GDM1 (cell line): ENCODE measurements around the gene FTO.

ENCODE experiments used
- DNase-seq: peaks from one replicate; lab custom pipeline; 2025; lab: John Stamatoyannopoulos, UW

The FTO gene

DNA sequence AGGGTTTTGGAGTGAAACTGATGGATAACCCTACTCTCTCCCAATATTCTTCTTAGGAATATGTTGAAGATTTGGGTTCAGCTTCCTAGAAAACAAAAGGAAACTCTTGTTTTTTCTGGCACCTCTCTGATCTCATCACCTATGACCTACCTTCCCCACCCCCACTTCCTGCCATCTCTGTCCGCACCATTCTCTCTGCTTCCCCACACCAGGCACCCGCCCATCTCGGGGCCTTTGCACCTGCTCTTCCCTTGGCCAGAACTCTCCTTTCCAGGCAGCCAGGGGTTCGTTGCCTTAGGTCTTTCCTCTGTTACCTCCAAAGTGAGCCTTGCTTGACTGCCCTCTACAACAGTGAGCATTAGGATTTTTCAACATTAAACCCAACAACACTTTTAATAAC lies 423.0 kb downstream of the FTO start:
- DNase-seq = no peak

DNA sequence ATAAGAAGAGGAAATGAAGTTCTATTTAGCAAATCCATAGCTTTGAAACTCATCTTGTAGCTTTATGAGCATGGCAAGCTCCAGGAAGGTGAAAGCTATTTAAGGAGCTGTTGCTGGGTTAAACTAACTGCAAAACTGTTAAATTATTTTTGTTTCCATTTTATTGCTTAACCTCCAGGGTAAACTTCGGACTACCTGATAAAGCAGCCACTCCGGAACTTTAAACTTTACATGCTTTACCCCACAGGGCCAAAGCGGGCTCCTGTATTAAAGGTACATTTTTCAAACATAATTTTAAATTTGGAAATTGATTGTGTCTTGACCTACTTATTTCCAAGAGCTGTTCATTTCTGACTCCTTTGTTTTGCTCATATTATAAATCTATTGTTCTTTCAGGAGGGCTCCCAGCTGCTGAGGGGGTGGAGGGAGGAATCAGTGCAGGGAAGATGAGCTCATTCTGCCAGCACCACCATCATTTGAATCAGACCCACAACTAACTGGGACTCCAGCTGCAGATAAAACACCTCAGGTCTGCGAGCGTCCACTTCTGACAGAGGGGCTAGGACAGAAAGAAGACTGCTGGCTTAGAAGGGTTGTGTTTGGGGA lies 424.8 kb downstream of the FTO start:
- no peak for DNase-seq

DNA sequence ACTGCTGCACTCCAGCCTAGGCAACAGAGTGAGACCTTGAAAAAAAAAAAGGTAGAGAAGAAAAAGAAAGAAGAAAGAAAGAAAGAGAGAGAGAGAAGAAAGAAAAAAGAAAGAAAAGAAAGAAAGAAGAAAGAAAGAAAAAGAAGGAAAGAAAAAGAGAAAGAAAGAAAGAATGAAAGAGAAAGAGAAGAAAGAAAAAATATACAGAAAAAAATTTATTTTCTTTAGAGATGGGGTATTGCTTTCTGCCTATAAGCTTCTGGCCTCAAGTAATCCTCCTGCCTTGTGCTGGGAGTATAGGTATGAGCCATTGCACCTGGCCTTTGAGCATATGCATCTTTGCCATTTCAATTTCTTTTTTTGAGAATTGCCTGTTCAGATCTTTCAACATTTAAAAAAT lies 425.9 kb downstream of the FTO start:
- no peak for DNase-seq

DNA sequence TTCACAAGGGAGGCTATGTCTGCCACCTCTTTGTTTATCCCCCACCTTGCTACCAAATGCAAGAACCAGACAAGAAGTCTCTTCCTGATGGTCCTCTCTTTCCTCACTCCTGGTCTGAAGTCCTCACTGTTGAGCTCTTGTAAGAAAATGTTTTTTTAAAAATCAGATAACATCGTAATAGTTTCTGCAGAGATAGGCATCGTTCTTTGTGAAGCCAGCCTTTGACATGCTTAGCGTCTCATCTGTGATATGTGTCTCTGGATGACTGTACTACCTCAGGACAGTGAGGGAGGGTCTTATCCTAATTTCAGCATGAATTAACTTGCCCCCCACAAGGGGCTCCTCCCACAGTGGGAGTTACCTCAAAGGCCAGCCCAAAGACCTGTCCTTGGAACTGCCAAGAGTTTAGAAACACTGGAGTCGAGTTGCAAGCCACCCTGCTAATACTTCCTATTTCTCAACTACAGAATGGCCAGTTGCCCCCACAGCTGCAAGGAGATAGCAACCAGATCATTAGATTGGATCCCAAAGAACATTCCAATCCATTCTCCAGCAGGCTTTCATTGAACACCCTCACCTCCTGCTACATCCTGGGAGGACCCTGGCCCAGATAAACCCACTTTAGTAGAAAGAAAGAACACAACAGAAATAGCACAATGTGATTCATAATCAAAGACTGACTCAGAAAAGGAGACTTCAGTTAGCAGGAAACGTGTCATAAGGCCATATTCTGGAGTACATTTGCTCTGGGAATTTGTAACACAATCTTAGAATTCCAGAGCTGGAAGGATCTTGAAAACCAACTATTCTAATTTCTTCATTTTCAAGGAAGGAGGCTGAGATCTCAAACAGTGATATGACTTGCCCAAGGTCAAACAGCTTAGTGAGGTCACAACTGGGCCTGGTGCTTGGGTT lies 431.7 kb downstream of the FTO start:
- DNase-seq = no peak

DNA sequence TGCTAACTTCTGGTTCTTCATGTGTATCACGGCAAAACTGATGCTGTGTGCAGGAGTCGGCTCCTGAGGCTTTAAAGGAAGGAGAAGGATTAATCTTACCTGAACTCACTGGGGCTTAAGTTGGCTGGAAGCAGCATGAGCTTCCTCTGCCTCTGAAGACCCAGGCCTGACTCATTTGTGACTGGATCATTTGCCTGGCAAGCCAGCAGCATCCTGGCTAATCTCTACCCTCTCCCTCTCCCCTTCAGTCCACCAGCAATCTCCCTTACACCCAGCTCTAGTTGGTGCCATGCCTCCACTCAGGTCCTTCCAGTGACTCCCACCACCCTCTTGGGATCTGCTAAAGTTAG lies 432.3 kb downstream of the FTO start:
- no peak for DNase-seq

DNA sequence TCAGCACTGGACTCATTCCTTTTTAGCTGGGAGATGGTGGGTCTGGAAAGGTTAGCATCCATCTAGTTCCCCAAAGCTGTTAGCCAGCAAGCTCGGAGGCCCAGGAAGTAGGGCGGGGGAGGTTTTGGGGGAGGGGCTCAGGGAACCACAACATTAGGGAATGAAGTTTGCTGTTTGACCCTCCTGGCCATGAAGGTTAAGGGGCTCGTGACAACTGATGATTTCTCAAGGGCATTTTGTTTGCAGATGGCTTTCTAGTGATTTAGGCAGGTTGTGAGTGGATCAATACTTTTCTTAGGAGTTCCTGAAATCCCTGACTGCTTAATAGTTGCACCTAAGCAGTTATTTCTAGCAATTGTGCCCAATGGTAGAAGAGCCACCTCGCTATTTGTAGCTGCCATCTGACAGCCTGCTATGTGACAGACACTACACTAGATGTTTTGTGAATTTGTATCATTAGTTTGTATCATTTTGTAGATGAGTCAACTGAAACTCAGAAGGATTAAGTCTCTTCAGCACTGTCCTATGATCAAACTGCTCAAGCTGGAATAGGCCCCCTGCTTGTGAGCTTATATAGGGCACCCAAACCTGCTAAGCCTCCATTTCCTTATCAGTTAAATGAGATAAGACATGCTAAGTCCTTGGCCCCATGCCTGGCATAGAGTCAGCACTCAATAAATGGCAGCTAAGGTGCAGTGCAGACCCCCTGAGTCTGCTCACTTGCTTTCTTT lies 436.3 kb downstream of the FTO start:
- DNase-seq = no peak

DNA sequence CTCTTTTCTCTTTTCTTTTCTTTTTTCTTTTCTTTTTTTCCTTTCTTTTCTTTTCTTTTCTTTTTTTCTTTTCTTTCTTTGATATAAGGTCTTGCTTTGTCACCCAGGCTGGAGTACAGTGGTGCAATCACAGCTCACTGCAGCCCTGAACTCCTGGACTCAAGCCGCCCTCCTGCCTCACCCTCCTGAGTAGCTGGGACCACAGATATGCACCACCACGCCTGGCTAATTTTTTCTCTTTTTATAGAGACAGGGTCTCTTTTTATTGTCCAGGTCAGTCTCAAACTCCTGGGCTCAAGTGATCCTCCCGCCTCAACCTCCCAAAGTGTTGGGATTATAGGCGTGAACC lies 436.8 kb downstream of the FTO start:
- DNase-seq = no peak

DNA sequence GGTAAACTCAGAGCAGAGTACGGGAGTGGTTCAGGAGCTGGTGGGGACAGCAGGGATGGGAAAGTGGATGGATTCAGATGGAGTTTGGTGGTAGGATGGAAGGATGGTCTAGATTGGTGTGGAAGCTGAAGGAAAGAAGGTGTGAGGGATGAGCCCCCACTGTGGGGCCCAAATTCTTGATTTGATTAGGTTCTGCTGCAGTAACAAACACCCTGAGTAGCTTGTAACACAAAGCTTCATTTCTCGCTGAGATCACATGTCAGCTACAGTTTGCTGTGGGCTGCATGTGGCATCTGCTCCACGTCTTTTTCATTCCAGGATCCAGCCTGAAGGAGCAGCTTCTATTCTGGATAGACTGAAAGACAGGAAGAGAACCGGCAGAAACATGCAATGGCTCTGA lies 438.8 kb downstream of the FTO start:
- no peak for DNase-seq

DNA sequence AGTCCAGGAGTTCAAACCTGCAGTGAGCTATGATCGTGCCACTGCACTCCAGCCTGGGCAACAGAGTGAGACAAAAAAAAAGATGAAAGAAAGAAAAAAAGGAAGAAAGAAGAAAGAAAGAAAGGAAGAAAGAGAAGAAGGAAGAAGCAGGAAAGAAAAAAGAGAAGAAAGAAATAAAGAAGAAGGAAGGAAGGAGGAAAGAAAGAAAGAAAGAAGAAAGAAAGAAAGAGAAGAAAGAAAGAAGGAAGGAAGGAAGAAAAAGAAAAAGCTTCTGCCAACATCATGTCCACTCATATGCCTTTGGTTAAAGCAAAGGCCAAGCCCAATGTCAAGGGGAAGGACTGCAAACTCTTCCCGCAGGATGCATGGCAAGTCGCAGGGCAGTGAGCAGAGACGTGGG lies 439.5 kb downstream of the FTO start:
- no peak for DNase-seq

DNA sequence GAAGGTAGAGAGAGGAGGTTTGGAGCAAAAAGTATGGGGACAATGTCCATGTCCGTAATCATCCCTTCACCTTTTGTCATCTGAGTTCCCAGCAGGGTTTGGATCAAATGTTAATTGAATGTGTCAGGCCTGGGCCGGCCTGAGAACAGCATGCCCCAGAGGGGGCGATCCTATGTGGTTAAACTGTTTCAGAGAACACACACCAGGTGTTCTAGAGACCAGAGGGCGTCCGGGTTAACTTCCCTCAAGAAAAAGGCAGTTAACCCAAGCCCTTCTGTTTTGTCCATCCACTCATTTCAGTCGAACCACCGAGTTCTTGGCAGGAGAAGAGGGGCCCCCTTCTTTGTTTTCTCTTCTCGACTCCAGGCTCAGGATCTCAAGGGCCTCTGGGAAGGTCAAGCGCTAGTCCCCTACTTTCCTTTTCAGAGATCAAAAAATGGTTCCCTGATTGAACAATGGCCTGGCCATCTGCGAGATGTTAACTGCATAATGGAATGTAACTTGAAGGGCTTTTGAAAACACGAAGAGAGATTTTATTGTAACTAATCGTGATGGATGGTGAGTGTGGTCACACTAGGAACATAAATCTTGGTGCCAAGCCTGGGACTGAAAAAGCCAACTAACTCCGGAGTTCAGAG lies 440.1 kb downstream of the FTO start:
- DNase-seq = no peak

DNA sequence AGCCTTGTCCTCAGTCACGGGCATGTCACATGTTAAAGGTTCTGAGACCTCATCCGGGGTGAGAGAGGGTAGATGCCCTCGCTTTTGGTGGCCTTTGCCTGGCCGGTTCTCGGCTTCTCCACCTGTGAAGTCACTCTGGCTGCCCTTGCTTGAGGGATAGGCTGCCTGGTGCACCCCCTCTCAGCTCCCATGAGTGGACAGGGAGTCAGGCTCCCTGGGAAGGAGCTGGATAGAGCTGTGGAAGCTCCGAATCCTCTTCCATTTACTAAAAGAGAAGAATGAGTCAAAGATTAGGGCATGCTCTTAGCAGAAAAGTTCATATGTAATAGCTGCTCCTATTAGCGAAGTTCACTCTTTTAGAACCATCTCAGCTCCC lies 440.6 kb downstream of the FTO start:
- DNase-seq = no peak

DNA sequence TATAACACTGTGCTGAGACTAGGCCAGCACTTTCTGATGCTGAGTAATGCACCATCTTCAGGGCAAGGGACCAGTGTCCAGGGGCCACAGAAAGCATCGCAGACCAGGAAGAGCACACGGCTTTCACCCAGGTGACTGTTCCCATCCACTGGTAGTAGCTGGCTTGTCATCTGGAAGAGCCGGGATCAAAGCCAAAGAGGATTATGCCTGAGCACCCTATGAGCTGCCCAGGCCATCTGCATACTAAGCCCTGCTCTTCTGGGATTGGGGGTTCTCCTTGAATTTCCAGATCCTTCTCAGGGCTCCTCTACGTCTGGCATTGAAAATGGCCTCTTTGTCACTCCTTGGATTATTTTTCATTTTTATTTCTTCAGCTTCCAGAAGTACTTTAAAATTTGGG lies 441.9 kb downstream of the FTO start:
- DNase-seq = no peak

DNA sequence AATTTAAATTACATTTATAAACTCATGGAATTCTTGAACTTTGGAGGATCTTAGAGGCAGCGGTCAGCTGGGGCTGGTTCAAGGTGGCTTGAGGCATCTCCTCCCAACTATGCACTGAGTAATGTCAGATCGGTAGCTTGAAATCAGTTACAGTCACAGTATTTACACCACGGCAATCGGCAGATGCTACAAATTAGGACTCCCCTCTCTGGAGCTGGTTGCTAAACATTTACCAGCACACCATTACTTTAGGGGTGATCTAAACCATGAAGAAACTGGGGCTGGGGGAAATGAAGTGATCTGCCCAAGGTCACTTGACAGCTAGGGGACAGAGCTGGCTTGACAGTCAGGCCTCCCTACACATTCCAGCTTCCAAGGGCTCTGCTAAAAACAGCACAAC lies 445.0 kb downstream of the FTO start:
- no peak for DNase-seq

DNA sequence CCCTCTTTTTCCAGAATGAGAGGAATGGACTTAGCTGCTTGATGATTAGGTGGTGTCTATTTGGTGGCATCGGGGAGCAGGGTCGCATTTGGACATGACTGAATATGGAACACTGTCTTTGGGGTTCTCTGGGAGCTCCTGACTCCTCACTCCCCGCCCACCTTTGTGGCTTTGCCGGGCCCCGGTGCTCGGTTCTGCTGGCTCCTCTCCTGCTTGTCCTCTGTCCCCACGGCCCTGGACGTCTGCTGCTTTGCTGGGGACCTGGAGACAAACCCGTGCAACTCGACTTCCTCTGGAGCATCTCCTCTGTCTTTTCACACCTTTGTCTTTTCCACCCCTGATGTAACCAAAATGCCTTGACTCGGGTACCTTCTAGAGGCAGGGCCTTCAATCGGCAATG lies 446.9 kb downstream of the FTO start:
- DNase-seq = no peak

DNA sequence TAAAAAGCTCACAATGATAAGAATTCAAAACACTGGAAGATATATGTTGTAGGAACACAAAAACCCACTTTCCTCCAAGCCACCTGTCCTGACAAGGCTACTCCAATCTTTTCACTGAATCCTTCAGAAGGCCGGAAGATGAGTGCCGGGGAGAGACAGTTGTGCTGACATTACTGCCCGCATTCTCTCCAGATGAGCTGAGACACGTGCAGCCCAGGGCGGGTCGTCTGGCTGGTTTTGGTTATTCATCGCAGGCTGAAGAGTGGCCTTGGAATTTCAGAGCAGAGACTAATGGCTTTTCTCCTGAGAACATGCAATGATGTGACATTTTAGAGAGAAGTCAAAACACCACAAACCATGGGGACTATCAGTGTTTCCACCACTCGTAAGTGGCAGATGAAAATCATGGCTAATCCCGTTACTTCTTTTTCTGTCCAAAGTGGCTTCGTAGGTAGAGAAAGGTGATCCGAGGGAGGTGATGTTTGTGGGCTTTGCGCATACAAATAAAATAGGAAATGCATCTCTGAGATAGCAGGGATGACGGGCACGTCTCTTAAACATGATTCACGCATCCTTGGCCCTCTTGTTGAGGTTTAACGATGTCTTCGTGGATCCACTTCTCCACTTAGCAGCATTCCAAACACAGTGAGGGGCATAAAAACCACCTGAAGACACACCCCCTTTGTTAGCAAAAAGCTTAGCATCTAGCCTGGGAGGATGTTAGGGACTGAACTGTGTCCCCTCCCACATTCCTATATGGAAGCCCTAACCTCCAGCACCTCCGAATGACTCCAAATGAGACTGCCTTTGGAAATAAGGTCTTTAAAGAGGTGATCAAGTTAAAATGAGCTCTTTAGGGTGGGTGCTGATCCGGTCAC lies 448.6 kb downstream of the FTO start:
- DNase-seq = no peak

DNA sequence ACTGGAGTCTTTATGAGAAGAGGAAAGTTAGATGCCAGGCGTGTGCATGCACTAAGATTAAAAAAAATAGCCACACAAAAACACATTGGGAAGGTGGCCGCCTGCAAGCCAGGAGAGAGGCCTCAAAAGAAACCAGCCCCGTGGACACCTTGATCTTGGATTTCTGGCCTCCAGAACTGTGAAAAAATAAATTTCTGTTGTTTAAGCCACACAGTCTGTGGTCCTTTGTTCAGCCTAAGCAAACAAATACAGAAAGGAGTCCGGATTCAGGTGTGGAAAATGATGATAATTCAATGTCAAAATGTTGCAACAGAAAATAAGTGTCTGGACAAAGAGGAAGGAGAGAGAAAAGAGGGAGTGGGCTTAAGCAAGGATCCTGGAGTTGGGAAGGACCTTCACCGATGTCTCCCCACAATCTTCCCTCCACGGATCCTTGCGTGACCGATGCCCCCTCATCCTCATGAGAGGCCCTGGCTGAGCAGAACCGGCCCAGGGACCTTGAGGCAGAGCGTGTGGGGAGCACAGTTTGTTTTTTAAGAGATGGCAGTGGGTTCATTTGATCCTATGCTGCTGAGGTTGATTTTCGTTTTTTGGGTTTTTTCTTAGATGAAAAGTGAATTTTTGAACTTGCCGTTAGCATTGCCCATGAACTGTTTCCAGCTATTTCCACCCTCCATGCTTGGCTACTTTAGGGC lies 449.4 kb downstream of the FTO start:
- DNase-seq = no peak

DNA sequence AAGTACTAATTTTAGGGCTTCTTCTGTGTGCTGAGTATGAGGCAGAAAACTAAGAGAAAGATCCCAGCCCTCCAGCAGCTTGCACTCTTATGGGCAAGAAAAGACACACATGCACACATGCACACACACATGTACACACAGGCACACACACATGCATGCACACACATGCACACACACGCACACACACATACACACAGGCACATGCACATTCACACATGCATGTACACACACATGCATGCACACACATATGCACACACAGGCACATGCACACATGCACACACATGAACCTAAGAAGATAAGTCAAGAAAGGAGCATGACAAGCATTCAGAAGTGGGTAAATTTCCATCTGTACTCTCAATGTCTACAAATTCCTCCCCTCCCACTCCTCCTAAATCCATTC lies 452.4 kb downstream of the FTO start:
- no peak for DNase-seq

DNA sequence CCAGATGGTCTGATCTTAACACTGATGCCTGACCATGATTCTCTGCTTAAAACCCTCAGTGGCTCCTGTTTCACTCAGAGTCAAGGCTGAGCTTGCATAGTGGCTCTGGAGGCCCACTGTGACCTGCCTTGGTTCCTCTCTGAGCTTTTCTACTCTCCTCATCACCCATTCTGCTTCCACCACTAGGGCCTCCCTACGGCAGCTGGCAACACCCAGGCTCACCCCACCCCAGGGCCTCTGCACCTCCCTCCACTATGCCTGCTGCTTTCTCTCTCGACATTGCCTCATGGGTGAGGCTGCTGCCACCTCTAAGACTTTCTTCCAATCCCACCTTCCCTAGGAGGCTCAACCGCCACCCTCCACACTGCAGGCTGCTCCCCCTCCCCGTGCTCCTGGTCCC lies 455.0 kb downstream of the FTO start:
- no peak for DNase-seq

DNA sequence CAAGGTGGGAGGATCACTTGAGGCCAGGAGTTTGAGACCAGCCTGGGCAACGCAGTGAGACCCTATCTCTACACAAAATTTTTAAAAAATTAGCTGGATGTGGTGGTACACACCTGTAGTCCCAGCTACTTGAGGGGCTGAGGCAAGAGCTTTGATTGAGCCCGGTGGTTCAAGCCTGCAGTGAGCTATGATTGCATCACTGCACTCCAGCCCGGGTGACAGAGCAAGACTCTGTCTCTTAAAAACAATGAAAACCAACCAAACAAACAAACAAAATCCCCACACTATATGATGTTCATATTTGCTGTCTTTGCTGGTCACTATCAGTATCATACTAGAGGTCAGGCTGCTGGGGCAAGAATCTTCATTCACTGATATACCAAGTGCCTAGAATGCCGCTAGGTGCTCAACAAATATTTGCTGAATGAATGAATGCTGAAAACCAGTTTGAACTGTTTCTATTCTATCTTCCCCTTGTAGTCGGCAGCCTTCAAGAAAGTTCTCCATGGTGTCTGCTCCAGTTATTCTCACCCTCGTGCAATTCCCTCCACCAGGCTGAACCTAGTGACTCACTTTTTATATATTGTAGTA lies 455.6 kb downstream of the FTO start:
- DNase-seq = no peak

DNA sequence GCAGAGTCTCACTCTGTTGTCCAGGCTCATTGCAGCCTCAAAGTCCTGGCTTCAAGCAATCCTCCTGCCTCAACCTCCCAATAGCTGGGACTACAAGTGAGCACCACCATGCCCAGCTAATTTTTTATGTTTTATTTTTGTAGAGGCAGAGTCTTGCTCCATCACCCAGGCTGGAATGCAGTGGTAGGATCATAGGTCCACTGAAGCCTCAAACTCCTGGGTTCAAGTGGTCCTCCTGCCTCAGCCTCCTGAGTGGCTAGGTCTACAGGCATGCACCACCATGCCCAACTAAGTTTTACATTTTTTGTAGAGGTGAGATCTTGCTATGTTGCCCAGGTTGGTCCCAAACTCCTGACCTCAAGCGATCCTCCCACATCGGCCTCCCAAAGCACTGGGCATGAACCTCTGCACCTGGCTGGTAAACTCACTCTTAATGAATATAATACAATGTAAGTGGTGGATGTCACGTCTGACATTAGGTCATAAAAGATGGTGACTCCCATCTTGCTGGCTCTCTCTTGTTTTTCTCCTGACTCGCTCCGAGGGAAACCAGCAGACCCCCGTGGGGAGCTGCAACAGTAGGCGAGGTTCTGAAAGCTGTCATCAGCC lies 456.4 kb downstream of the FTO start:
- no peak for DNase-seq
